Fibroblast of the conjunctiva (primary cell): Measurements from ENCODE around the gene PDXP.
"Not testable (repeated sequence)": the region's sequence is repeated elsewhere in the genome, so short reads cannot be mapped to it uniquely, and the experiment has no call there.

Experiments
- DNase-seq: peaks from one replicate; pipeline ENCODE4 v3.0.0-alpha.2; 2010; ENCODE audit warnings: low read depth

Gene PDXP

DNA sequence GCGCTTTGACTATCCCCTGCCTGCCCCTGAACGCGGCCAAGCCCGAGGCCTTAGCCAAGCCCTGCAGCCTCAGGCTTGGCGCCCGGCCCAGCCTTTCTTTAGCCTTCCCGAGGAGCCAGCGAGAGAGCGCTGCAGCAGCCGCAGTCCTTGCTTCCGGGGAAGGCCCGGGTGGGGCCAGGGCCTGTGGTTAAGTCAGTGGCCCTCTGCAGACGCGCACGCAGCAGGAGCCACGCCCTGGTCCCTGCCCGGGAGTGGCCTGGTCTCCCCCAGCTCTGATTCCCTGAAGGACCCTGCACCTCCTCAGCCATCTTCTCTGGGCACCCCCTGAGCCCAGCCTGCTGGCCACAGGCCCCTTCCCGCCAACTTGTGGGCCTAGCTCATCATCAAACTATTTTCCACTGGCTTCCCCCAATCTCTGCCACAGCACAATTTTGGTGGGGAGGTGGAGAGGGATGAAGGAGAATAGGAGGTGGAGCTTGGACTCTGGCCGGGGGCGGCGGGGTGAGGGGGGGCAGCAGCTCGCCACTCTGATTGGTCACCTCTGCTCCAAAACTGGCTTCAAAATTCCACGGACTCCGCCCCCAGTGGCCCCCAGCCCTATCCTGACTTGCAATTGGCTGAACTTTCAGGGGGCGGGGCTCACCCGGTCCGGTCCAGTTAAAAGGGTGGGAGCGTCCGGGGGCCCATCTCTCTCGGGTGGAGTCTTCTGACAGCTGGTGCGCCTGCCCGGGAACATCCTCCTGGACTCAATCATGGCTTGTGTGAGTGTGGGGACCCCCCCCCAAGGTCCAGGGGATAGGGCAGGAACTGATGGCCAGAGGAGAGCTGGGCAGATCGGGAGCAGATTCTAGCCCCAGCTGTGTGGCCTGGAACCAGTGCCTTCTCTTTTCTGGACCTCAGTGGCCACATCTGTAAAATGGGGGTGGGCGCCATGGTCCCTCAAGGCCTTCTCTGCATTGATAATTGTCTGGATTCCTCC lies 16.7 kb downstream of the PDXP start, which contains the start of gene LGALS1:
LGALS1 (plus strand) TSS at position 686 of the 979 bp plus-strand sequence; CDS start at position 753, 67 bp downstream.
- peak; percentile 98 for DNase-seq

DNA sequence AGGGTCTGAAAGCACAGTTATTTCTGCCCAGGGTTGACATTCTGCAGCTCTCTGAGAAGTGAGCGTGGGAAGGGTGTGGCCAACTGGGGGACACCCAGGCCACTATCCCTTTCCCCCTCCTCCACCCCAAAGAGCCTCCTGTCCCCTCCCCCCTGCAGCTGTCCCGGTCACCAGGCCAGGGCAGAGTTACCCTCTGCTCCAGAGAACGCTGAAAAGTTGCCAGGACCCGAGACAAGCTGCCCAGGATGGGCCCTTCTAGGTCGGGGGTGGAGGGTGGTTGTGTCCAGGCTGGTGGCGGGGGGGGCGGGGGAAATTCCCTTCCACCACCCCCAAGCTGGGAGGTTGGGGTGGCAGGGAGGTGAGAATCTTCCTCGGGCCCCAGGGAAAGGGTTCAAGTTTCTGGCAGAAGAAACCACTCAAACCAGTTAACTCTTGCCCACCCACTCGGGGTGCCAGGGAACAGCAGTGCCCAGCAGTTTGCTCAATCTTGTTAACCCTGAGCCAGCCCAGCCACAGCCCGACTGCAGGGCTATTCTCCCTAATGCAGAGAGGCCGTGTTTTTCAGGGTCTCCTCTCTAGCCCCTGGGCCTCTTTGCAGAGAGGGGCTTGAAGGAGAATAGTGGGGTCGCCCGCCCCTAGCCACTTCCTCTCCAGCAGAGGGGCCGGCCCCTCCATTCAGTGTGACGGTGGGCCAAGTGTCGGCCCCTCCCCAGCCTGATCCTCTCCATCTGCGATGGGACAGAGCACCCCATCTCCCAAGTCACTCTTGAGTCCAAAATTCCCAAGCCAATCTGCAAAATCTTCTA lies 17.6 kb downstream of the PDXP start:
- DNase-seq: no peak

DNA sequence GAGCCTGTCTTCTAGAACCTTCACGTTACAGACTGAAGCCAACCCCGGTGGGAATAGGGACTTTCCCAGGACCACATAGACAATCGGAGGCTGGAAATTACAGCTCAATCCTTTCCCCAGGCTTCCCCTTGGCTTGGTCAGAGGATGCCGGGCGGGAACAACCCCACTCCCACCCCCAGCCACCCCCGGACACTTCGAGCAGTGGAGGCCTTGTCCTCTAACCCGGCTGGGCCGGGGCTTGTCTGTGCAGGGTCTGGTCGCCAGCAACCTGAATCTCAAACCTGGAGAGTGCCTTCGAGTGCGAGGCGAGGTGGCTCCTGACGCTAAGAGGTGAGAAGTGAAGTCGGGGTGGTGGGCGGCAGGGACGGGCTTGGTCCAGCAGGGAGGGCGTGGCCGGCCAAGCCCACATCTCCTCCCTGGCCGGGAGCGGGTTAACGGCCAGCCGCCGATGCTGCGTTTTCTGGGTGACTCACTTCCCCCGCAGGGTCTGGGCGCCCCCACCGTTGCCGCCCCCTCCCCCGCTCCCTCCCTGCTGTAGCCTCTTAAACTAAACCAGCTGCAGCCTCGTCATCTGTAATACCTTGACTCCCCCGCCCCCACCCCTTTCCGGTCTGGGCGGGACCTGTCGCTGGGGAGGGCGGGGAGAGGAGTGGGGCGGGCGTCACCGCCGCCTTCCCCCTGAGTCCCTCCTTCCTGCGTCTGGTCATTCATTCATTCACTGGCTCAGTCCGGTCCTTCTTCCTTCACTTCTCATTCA lies 18.4 kb downstream of the PDXP start:
- peak; percentile 97 for DNase-seq

DNA sequence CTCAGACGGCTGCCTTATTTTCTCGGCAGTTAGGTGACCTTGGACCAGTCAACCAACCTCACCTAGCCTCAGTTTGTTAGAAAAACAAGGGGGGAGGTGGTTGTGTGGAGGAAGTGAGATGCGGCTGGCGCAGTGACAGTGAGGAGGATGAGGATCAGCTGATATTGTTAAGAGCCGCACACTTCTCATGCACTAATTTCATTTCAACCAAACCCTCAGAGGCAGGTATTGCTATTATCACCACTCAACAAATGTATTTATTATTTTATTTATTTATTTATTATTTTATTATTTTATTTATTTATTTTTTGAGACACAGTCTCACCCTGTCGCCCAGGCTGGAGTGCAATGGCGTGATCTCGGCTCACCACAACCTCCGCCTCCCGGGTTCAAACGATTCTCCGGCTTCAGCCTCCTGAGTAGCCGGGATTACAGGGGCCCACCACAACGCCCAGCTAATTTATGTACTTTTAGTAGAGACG lies 19.0 kb downstream of the PDXP start:
- no peak for DNase-seq

DNA sequence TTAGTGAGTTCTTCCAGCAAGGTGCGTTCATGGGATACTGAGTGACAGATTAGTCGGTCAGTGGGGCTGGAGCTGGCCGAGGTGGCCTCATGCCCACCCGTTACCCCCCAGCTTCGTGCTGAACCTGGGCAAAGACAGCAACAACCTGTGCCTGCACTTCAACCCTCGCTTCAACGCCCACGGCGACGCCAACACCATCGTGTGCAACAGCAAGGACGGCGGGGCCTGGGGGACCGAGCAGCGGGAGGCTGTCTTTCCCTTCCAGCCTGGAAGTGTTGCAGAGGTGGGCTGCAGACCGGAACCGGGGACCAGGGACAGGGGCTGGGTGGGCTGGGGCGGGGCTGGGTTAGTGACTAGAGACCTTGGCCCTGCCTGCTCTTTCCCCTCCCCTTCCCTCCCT lies 19.8 kb downstream of the PDXP start:
- DNase-seq: no peak

DNA sequence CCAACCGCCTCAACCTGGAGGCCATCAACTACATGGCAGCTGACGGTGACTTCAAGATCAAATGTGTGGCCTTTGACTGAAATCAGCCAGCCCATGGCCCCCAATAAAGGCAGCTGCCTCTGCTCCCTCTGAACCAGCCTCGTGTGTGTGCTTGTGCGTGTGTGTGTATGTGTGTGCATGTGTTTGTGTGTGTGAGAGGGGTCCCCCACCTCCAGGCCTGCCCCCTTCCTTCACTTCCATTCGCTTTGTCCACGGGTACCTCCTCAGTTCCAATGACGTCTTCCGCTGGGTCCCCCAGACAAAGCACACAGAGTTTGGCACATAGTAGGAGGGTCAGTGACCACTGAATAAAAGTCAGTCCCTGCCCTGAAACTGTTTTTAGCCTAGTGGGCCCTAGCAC lies 21.1 kb downstream of the PDXP start:
- DNase-seq: no peak

DNA sequence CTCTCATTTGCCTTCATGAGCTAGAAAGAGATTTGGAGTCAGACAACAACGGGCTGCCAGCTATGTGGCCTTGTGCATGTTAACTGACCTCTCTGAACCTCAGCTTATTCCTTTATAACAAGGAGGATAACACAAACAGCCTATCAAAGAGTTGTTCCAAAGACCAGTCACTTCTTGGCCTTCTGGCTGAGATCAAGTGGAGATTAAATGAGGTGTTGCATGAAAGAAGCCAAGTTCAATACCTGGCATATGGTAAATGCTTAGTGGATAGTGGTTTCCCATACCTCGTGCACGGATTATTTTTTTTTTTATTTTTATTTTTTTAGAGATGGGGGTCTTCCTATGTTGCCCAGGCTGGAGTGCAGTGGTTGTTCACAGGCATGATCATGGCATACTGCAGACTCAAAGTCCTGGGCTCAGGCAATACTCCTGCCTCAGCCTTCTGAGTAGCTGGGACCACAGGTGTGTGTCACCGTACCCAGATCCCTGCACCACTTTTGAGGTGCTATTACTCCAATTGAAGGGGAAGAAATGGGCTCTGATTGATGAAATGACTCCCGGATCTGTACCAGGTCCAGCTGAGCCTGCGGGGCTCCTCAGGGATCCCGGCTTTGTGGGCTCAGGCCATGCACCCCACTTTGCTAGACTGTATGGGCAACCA lies 21.8 kb downstream of the PDXP start:
- DNase-seq: no peak

DNA sequence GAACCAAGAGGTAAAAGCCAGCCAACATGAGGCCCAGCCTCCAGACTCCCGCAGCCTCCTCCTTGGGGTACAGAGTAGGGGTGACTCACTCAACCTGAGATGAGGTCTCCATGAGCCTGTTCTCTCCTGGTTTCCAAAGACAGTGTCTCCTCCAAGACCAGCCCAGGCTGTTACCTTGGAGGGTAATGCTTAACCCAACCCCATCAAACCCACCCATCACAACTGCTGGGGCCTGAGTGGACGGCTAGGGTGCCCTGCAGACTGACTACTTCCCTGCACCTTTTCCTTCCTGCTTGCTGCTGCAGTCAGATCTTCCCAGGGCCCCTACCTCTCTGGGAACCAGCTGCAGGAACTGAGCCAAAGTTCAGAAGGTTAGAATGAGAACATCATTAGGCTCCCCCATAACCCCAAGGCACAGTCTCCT lies 22.5 kb downstream of the PDXP start:
- DNase-seq: no peak

DNA sequence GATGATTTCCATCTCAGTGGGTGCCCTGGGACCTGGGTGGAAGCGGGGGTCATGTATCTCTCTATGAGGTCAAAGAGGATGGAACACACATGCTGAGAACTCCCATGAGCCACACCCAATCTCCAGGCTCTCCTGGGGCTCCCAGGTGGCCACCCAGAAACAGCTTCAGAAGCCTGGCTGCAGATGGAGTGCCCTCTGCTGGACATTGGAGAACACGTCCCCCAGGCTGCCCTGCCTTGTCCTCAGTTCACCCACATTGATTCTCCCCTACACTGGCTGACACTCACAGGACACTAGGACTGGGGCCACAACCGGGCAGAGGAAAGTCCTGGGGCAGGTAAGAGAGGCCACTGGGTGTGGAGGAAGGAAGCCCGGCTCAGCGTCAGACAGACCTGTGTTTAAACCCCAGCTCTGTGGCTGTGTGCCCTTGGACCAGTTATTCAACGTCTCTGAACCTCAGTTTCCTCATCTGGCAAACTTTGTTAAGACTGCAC lies 23.1 kb downstream of the PDXP start:
- peak; percentile 74 for DNase-seq

DNA sequence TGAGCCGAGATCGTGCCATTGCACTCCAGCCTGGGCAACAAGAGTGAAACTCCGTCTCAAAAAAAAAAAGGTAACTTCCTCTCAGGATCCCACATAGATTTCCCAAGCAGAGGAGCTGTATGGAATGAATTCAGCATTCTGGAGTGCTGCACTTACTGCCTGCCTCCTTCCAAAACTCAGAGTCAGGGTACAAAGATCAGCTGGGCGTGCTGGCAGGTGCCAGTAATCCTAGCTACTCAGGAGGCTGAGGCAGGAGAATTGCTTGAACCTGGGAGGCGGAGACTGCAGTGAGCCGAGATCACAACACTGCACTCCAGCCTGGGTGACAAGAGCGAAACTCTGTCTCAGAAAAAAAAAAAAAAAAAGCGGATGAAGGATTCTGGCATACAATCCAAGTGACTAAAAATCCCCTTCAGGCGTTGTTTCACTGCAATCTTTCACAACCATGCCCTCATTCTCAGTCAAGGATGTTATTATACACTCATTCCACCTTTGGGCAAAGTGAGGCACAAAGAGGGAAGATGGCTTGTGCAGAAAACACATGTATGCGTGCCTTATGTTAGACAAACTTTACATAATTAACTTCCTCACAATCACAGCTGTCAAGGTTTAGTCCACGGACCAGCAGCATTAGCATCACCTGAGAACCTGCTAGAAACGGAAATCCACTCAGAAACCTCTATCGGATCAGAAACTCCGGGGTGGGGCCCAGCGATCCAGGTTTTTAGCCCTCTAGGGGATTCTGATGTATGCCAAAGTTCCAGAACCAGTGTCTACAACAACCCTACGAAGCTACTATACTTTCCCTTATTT lies 26.5 kb downstream of the PDXP start:
- DNase-seq: no peak

DNA sequence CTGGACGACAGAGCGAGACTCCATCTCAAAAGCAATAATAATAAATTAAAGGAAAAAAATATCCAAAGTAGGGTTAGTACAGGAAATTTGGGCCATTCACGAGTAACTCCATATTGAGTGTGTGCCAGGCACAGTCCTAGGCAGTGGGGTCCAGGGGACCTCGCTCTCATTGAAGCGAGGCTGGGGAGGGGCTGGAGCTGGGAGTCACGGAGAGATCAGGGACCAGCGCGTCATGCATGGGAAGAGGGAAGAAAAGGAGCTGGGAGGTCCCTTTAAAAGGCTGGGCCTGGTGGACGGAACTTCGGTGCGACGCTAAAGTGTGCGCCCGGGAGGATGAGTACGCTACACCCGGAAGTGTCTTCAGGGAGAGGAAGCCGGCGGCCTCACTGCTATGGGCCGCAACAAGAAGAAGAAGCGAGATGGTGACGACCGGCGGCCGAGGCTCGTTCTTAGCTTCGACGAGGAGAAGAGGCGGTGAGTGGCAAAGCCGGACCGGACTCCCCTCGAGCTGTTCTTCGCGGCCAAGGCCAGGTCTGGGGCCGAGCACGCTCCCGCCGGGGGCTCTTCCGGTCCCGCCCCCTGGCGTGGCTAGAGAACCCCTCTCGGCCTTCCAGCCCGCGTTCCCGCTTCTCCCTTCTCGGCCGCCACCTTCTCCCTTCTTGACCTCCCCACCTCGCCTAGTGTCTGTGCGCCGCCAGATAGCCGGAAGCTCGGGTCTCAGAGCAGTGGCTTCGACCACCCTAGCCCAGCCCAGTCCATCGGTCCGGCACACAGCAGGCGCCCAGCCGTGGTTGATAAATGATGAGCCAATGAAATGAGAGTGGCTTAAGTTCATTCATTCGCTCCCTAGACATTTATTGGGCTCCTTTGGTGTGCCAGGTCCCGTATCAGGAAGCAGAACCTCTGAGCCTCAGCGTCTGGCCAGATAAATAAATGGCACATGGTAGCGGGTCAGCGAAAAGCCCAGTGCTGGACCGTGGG lies 27.8 kb downstream of the PDXP start, which contains the start of gene NOL12:
NOL12 (plus strand) TSS at position 342 of the 981 bp plus-strand sequence; CDS start at position 392, 50 bp downstream.
- DNase-seq: peak; percentile 62

DNA sequence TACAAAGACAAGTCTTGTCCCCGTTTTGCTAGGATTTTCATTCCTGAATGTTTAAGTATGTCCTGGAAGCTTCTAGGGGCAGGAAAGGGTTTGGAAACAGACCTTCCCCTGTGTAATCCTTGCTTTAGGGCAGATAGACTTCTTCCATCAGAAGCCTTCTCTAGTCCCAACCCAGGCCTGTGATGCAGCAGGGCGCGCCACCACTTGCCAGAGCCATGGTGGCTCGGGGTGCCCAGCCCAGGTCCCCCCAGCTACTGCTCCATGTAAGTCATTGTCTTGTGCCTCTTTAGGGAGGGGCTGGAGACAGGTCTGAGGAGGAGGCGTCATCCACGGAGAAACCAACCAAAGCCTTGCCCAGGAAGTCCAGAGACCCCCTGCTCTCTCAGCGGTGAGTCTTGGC lies 31.9 kb downstream of the PDXP start:
- no peak for DNase-seq

DNA sequence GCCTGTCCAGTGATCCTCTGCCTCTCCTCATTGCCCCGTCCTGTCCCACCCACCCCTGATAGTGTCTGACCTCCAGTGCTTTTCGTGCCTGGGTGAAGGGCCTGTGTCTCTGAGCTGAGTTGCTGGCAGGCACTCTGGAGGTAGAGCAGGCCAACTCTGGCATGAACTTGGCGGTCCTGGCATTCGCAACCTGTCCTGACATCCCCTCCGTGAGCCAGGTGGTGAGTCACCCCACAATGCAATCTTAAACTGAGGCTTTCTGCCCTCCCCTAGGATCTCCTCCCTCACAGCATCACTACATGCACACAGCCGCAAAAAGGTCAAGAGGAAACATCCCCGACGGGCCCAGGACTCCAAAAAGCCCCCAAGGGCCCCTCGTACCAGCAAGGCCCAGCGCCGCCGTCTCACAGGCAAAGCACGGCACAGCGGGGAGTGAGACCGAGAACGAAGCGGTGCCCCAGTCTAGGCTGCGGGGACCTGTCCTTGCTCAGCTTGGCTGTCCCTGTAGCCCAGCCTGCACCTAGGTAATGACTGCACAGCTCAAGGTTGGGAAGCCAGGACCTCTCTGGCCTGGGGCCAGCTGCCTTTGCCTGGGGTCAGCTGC lies 32.5 kb downstream of the PDXP start:
- DNase-seq: no peak

DNA sequence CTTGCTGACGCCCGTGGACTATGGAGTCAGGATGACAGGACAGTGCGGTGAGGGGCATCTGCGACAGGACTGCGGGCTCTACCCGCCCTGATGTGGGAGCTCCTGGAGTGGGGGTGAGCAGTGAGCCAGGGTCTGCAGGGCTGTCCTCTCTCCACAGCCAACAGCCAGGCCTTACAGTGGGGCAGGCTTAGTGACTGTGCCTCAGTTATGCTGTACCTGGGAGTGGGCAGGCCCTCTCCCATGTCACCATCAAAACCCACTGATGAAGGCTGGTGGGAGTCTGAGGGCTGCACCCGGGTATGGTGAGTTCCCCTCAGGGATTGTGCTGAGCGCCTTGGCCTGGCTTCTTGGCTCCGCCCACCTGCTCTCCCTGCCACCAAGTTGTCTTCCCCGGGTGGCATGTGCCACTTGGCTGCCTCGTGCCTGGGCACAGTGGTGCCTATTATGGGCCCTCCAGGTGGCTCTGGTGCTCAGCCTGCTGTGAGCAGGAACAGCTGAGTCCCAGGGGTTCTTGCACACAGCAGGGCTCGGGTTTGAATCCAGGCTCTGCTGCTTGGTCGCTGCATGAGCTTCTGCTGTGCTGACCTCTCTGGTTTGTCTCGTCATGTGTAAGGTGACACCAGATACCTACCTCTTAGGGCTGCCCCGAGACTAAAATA lies 34.2 kb downstream of the PDXP start:
- no peak for DNase-seq

DNA sequence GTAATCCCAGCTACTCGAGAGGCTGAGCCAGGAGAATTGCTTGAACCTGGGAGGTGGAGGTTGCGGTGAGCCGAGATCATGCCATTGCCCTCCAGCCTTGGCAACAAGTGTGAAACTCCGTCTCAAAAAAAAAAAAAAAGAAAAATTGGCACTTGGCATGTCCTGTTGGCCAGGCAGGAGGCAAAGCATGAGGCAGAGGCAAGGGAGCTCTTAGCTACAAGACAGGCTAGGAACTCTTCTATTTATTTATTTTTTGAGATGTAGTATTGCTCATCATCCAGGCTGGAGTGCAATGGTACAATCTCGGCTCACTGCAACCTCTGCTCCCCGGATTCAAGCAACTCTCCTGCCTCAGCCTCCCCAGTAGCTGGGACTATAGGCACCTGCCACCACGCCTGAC lies 35.6 kb downstream of the PDXP start:
- DNase-seq: not testable (repeated sequence)

DNA sequence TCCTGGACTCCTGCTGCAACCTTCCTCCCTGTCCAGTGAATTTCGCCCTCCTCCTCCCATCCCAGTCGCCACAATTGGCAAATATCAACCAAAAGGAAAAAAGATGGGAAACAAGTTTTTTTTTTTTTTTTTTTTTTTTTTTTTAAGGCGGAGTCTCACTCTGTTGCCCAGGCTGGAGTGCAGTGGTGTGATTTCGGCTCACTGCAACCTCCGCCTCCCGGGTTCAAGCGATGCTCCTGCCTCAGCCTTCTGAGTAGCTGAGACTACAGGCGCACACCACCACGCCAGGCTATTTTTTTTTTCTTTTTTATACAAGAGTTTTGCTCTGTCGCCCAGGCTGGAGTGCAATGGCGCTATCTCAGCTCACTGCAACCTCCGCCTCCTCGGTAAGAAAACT lies 37.7 kb downstream of the PDXP start:
- not testable (repeated sequence) for DNase-seq

DNA sequence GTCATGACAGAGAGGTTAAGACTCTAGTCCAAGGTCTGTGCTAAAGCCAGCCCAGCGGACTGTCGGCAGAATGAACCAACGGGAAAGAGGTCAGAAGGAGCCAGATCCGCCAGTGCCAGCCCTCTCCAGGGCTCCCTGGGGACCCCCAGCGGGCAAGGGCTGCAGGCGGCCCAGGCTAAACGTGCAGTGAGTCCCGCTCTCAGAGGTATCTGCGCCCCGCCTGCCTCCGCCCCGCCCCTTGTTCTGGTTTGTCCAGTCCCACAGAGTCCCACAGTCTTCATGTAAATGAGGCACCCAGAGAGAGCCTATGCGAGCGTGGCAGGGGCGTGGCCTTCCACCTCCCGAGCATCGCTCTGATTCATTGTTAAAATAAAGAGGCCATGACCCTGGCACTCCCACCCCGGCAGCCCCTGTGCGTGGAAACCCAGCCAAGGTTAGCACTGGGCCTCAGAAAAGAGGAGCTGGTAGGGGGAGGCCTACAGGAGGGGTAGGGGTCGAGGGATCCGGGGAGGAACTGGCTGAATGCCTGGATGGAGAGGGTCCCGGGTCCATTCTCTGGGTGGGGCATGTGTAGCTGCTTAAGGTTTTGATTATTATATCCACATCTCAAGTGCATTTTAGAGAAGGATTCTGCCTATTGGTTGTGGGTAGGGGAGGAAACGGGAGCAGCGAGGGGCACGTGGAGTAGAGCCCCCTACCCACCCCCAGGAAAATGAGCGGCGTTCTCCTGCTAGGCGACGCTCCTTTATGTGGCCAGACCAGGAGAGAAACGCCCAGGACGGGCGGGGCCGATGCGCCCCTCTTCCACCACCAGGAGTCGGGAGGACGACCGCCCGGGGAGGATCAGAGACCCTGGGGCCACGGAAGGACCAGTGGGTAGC lies 38.4 kb downstream of the PDXP start, which contains the start of gene TRIOBP:
TRIOBP (plus strand) TSS at position 392 of the 881 bp plus-strand sequence. CDS start 4,318 bp downstream, outside the sequence.
- DNase-seq: peak; percentile 91
